Lower leg skin (tissue), 3 donors: ENCODE results near the gene SHISA6.

Experiments
- POLR2A ChIP-seq, 2 donors: fragments of 450-650 bp; IDR thresholded peaks; one replicate each; pipeline ENCODE4 v1.6.1; 2016 to 2017; ENCODE audit warnings: antibody characterized with exemption in 2 of 2, mild to moderate bottlenecking in 1 of 2, moderate library complexity in 1 of 2
- TF ChIP-seq, protein P1 (sequence below), 3 donors: fragments of 450-650 bp; IDR thresholded peaks; one replicate each; pipeline ENCODE4 v1.5.1; 2016; ENCODE audit warnings: antibody characterized with exemption in 3 of 3, mild to moderate bottlenecking in 3 of 3, moderate library complexity in 2 of 3

DNA sequence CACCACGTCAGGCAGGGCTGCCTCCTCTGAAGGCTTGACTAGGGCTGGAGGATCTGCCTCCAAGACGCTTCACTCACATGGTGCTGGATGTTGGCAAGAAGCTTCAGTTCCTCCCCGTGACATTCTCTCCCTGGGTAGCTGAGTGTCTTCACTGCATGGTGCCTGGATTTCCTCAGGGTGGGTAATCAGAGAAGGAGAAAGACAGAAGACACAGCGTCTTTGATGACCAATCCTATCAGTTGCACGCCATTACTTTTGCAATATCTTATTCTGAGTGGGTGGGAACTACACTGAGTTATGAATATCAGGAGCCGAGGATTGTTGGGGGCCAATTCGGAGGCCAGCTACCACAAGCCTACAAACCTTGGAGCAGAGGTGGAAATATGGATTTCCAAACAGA is 139.7 kb downstream of the SHISA6 start:
- TF ChIP-seq, protein P1, sequence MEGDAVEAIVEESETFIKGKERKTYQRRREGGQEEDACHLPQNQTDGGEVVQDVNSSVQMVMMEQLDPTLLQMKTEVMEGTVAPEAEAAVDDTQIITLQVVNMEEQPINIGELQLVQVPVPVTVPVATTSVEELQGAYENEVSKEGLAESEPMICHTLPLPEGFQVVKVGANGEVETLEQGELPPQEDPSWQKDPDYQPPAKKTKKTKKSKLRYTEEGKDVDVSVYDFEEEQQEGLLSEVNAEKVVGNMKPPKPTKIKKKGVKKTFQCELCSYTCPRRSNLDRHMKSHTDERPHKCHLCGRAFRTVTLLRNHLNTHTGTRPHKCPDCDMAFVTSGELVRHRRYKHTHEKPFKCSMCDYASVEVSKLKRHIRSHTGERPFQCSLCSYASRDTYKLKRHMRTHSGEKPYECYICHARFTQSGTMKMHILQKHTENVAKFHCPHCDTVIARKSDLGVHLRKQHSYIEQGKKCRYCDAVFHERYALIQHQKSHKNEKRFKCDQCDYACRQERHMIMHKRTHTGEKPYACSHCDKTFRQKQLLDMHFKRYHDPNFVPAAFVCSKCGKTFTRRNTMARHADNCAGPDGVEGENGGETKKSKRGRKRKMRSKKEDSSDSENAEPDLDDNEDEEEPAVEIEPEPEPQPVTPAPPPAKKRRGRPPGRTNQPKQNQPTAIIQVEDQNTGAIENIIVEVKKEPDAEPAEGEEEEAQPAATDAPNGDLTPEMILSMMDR (IDR thresholded peaks at IDR 0.05) = no peak
- no peak for TF ChIP-seq POLR2A (IDR thresholded peaks at IDR 0.05)
